ENCODE measurements around the gene FGD4.

The FGD4 gene

DNA sequence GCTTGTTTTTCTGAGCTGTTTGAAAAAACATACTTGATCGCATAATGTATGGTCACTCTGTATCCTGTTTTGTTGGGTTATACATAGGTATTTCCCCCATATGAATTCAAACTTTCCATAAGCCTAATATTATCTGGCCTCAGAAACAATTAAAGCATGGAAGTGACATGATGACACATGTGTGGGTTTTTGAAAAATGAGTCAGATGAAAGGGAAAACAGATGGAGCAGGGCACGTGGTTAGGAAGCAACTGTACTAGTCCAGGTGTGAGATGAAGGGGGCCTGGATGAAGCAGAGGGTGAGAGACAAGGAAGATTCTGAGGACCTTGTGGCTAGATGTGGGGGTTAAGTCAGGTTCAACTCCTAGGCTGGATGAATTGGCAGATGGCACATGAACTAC lies 187.0 kb downstream of the FGD4 start (continued):
- no peak for TF ChIP-seq BACH2 (CRISPR knock-in tag; IDR thresholded peaks at IDR 0.05; ENCODE audit: borderline replicate concordance)

DNA sequence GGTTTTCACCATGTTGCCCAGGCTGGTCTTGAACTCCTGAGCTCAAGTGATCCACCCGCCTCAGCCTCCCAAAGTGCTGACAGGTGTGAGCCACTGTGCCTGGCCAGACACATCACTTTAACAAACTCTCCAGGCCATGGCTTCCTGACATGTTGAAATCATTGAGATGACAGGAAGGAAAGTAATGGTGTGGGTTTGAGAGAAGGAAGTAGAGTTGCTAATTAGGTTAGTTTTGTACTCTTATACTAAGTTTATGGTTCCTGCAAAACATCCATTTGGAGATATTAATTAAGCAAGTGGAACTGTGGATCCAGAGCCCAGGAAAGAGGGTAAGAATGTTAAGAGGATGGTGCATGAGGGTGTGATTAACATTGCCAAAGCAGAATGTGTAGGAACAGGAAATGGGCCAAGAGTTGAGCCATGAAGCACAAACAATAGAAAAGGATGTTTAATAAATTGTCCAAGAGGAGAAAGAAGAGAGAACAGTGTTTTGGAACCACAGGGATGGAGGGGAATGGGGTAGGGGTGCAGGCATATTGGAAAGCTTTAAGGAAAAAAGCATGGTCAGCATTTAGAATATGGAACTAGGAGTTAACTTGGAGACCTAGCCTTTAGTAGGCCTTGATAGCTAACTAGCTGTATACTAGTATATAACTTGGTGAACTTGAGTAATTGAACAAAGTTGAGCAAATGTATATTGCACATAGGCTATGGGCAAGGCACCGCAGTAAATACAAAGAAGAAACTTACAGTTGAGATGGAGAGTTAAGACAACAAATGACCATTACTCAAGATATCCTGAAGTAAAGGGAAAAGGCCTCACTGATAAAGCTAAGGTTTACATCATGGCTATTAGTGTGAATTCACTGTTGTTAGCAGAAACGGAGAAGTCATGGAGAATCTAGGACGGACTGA lies 188.5 kb downstream of the FGD4 start:
- no peak for ATAC-seq
- no peak for TF ChIP-seq ISL1 (CRISPR knock-in tag; IDR thresholded peaks at IDR 0.05)
- no peak for TF ChIP-seq ZC3H10 (CRISPR knock-in tag; IDR thresholded peaks at IDR 0.05)
- TF ChIP-seq SNAI2 (CRISPR knock-in tag; IDR thresholded peaks at IDR 0.05) = no peak
- no peak for TF ChIP-seq PPARA (CRISPR knock-in tag; IDR thresholded peaks at IDR 0.05; ENCODE audit: borderline replicate concordance)
- no peak for TF ChIP-seq ZNF565 (CRISPR knock-in tag; conservative IDR thresholded peaks at IDR 0.05; ENCODE audit: low read depth)
- no peak for TF ChIP-seq ESRRG (CRISPR knock-in tag; IDR thresholded peaks at IDR 0.05)
- TF ChIP-seq, protein P1, sequence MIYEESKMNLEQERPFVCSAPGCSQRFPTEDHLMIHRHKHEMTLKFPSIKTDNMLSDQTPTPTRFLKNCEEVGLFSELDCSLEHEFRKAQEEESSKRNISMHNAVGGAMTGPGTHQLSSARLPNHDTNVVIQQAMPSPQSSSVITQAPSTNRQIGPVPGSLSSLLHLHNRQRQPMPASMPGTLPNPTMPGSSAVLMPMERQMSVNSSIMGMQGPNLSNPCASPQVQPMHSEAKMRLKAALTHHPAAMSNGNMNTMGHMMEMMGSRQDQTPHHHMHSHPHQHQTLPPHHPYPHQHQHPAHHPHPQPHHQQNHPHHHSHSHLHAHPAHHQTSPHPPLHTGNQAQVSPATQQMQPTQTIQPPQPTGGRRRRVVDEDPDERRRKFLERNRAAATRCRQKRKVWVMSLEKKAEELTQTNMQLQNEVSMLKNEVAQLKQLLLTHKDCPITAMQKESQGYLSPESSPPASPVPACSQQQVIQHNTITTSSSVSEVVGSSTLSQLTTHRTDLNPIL (CRISPR knock-in tag; IDR thresholded peaks at IDR 0.05; ENCODE audit: low read depth) = no peak
- no peak for TF ChIP-seq CSDC2 (CRISPR knock-in tag; IDR thresholded peaks at IDR 0.05)
- no peak for TF ChIP-seq BACH2 (CRISPR knock-in tag; IDR thresholded peaks at IDR 0.05; ENCODE audit: borderline replicate concordance)
- TF ChIP-seq GLIS3 (CRISPR knock-in tag; IDR thresholded peaks at IDR 0.05) = no peak
- no peak for TF ChIP-seq ZNF70 (CRISPR knock-in tag; IDR thresholded peaks at IDR 0.05)
- TF ChIP-seq, protein P2, sequence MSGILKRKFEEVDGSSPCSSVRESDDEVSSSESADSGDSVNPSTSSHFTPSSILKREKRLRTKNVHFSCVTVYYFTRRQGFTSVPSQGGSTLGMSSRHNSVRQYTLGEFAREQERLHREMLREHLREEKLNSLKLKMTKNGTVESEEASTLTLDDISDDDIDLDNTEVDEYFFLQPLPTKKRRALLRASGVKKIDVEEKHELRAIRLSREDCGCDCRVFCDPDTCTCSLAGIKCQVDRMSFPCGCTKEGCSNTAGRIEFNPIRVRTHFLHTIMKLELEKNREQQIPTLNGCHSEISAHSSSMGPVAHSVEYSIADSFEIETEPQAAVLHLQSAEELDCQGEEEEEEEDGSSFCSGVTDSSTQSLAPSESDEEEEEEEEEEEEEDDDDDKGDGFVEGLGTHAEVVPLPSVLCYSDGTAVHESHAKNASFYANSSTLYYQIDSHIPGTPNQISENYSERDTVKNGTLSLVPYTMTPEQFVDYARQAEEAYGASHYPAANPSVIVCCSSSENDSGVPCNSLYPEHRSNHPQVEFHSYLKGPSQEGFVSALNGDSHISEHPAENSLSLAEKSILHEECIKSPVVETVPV (CRISPR knock-in tag; IDR thresholded peaks at IDR 0.05) = no peak
- TF ChIP-seq, protein P3, sequence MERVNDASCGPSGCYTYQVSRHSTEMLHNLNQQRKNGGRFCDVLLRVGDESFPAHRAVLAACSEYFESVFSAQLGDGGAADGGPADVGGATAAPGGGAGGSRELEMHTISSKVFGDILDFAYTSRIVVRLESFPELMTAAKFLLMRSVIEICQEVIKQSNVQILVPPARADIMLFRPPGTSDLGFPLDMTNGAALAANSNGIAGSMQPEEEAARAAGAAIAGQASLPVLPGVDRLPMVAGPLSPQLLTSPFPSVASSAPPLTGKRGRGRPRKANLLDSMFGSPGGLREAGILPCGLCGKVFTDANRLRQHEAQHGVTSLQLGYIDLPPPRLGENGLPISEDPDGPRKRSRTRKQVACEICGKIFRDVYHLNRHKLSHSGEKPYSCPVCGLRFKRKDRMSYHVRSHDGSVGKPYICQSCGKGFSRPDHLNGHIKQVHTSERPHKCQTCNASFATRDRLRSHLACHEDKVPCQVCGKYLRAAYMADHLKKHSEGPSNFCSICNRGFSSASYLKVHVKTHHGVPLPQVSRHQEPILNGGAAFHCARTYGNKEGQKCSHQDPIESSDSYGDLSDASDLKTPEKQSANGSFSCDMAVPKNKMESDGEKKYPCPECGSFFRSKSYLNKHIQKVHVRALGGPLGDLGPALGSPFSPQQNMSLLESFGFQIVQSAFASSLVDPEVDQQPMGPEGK (CRISPR knock-in tag; IDR thresholded peaks at IDR 0.05; ENCODE audit: borderline replicate concordance) = no peak
- no peak for TF ChIP-seq ARNTL (CRISPR knock-in tag; IDR thresholded peaks at IDR 0.05; ENCODE audit: borderline replicate concordance, low read depth)
- TF ChIP-seq TCF4 (CRISPR knock-in tag; IDR thresholded peaks at IDR 0.05; ENCODE audit: borderline replicate concordance) = no peak
- TF ChIP-seq, protein P4, sequence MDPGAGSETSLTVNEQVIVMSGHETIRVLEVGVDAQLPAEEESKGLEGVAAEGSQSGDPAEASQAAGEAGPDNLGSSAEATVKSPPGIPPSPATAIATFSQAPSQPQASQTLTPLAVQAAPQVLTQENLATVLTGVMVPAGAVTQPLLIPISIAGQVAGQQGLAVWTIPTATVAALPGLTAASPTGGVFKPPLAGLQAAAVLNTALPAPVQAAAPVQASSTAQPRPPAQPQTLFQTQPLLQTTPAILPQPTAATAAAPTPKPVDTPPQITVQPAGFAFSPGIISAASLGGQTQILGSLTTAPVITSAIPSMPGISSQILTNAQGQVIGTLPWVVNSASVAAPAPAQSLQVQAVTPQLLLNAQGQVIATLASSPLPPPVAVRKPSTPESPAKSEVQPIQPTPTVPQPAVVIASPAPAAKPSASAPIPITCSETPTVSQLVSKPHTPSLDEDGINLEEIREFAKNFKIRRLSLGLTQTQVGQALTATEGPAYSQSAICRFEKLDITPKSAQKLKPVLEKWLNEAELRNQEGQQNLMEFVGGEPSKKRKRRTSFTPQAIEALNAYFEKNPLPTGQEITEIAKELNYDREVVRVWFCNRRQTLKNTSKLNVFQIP (CRISPR knock-in tag; IDR thresholded peaks at IDR 0.05; ENCODE audit: borderline replicate concordance, low read depth) = no peak
- TF ChIP-seq OSR1 (CRISPR knock-in tag; IDR thresholded peaks at IDR 0.05) = no peak
- TF ChIP-seq RARB (CRISPR knock-in tag; IDR thresholded peaks at IDR 0.05) = no peak
- TF ChIP-seq TOX (CRISPR knock-in tag; IDR thresholded peaks at IDR 0.05; ENCODE audit: borderline replicate concordance) = no peak

DNA sequence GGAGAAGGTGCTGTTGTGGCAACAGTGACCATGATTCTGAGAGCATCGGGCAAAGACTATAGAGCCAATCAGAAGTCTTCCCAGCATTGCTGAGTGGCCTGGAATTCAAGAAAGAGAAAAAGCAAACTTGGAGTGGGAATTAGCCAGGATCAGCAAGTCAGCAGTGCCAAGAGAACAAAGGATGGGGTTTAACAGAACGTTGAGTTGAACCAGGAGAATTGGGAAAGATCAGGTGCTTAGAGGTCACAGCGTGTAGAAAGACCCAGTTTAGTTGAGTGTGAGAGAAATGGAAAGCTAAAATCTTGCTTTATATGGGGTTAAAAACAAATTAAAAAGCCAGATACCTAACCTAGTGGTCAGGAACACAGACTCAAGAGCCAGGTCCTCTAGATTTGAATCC lies 189.2 kb downstream of the FGD4 start:
- TF ChIP-seq, protein P1 (CRISPR knock-in tag; IDR thresholded peaks at IDR 0.05; ENCODE audit: low read depth) = no peak
- no peak for TF ChIP-seq ZNF8 (CRISPR knock-in tag; IDR thresholded peaks at IDR 0.05)
- TF ChIP-seq, protein P2 (CRISPR knock-in tag; IDR thresholded peaks at IDR 0.05) = no peak
- no peak for TF ChIP-seq BACH2 (CRISPR knock-in tag; IDR thresholded peaks at IDR 0.05; ENCODE audit: borderline replicate concordance)
- no peak for TF ChIP-seq ISL1 (CRISPR knock-in tag; IDR thresholded peaks at IDR 0.05)
- TF ChIP-seq OSR1 (CRISPR knock-in tag; IDR thresholded peaks at IDR 0.05) = no peak
- no peak for TF ChIP-seq CSDC2 (CRISPR knock-in tag; IDR thresholded peaks at IDR 0.05)
- TF ChIP-seq ESRRG (CRISPR knock-in tag; IDR thresholded peaks at IDR 0.05) = no peak
- TF ChIP-seq, protein P5, sequence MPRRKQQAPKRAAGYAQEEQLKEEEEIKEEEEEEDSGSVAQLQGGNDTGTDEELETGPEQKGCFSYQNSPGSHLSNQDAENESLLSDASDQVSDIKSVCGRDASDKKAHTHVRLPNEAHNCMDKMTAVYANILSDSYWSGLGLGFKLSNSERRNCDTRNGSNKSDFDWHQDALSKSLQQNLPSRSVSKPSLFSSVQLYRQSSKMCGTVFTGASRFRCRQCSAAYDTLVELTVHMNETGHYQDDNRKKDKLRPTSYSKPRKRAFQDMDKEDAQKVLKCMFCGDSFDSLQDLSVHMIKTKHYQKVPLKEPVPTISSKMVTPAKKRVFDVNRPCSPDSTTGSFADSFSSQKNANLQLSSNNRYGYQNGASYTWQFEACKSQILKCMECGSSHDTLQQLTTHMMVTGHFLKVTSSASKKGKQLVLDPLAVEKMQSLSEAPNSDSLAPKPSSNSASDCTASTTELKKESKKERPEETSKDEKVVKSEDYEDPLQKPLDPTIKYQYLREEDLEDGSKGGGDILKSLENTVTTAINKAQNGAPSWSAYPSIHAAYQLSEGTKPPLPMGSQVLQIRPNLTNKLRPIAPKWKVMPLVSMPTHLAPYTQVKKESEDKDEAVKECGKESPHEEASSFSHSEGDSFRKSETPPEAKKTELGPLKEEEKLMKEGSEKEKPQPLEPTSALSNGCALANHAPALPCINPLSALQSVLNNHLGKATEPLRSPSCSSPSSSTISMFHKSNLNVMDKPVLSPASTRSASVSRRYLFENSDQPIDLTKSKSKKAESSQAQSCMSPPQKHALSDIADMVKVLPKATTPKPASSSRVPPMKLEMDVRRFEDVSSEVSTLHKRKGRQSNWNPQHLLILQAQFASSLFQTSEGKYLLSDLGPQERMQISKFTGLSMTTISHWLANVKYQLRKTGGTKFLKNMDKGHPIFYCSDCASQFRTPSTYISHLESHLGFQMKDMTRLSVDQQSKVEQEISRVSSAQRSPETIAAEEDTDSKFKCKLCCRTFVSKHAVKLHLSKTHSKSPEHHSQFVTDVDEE (CRISPR knock-in tag; IDR thresholded peaks at IDR 0.05) = no peak
- no peak for TF ChIP-seq TOX (CRISPR knock-in tag; IDR thresholded peaks at IDR 0.05; ENCODE audit: borderline replicate concordance)
- ATAC-seq = no peak

Data from SK-N-SH treated with all-trans-retinoic acid at 6 μM for 48 hours (cell line).